CMK (cell line): ENCODE measurements around the gene CD177.
"Not testable (repeated sequence)": the region's sequence is repeated elsewhere in the genome, so short reads cannot be mapped to it uniquely, and the experiment has no call there.

Source experiments
- DNase-seq: peaks from one replicate; pipeline ENCODE4 v3.0.0-alpha.2; 2010; ENCODE audit warnings: low read depth

CD177 gene

GRCh38 chr19:43353606-43354304, at the start of gene CD177:
Gene CD177 (plus strand): TSS chr19:43353686. CDS start chr19:43353715, 29 bp downstream.
- no peak for DNase-seq

- no peak for DNase-seq
Observed at GRCh38 chr19:43305642-43306041, 47.8 kb upstream of the CD177 start.

GRCh38 chr19:43306097-43306496, 47.4 kb upstream of the CD177 start:
- no peak for DNase-seq

GRCh38 chr19:43308244-43308815, 45.2 kb upstream of the CD177 start:
- no peak for DNase-seq

- DNase-seq: no peak
Observed at GRCh38 chr19:43309466-43309865, 44.0 kb upstream of the CD177 start.

- no peak for DNase-seq
Observed at GRCh38 chr19:43310221-43310620, 43.3 kb upstream of the CD177 start.

GRCh38 chr19:43311256-43311655, 42.2 kb upstream of the CD177 start:
- DNase-seq: no peak

- no peak for DNase-seq
Observed at GRCh38 chr19:43311706-43312105, 41.8 kb upstream of the CD177 start.

GRCh38 chr19:43313711-43314495, 39.6 kb upstream of the CD177 start:
- DNase-seq: no peak

GRCh38 chr19:43315851-43316250, 37.6 kb upstream of the CD177 start:
- no peak for DNase-seq

- no peak for DNase-seq
Observed at GRCh38 chr19:43316591-43317319, 36.7 kb upstream of the CD177 start.

GRCh38 chr19:43318203-43318602, 35.3 kb upstream of the CD177 start:
- DNase-seq: no peak

- DNase-seq: no peak
Observed at GRCh38 chr19:43318796-43319314, 34.6 kb upstream of the CD177 start.

GRCh38 chr19:43320546-43320945, 32.9 kb upstream of the CD177 start:
- DNase-seq: no peak

- DNase-seq: not testable (repeated sequence)
Observed at GRCh38 chr19:43326761-43327160, 26.7 kb upstream of the CD177 start.

- DNase-seq: not testable (repeated sequence)
Observed at GRCh38 chr19:43328561-43328960, 24.9 kb upstream of the CD177 start.

GRCh38 chr19:43329049-43329448, 24.4 kb upstream of the CD177 start:
- DNase-seq: not testable (repeated sequence)

- no peak for DNase-seq
Observed at GRCh38 chr19:43329989-43330388, 23.5 kb upstream of the CD177 start.

- no peak for DNase-seq
Observed at GRCh38 chr19:43330726-43331434, 22.6 kb upstream of the CD177 start.

- no peak for DNase-seq
Observed at GRCh38 chr19:43331435-43332010, 22.0 kb upstream of the CD177 start.
